Right lobe of liver (tissue), 6 donors: ENCODE measurements around the gene AIFM1. TPM values are rescaled to one million over a fixed set of nuclear protein-coding genes. Genes with fewer than 3 reads are reported as not detected.

ENCODE experiments used
- ATAC-seq, 4 donors: fragments of 200-7000 bp; cut with Tn5 transposase; one replicate each; pipeline ENCODE4 v1.9.1; 2020; ENCODE audit warnings: mild to moderate bottlenecking in 4 of 4, moderate library complexity in 4 of 4
- DNase-seq, 3 donors: peaks; one replicate each; pipeline ENCODE4 v3.0.0-alpha.2; 2020
- H3K27ac ChIP-seq, 3 donors: fragments of 200-600 bp; one replicate each; pipeline ENCODE4 v1.8.0; 2022
- H3K27me3 ChIP-seq, 2 donors: fragments of 200-600 bp; one replicate each; pipeline ENCODE4 v1.8.0; 2022
- H3K36me3 ChIP-seq, 4 donors: fragments of 200-600 bp; sonication (generic) in 1 of 4; one replicate each; pipeline versions ENCODE4 v1.5.1 to v1.8.0; 2017 to 2022; ENCODE audit warnings: control low read depth in 1 of 4
- H3K4me1 ChIP-seq, 4 donors: fragments of 200-600 bp; sonication (generic) in 1 of 4; one replicate each; pipeline versions ENCODE4 v1.5.1 to v1.8.0; 2017 to 2022; ENCODE audit warnings: control low read depth in 1 of 4
- H3K4me3 ChIP-seq, 3 donors: fragments of 200-600 bp; one replicate each; pipeline ENCODE4 v1.8.0; 2022
- H3K9me3 ChIP-seq, 4 donors: fragments of 200-600 bp; sonication (generic) in 1 of 4; one replicate each; pipeline versions ENCODE4 v1.5.1 to v1.8.0; 2017 to 2022; ENCODE audit warnings: control low read depth in 1 of 4
- POLR2A ChIP-seq: fragments of 450-650 bp; IDR thresholded peaks from one replicate; pipeline ENCODE4 v1.6.1; 2017; ENCODE audit warnings: antibody characterized with exemption, mild to moderate bottlenecking
- WGBS: methylation state at CpG from one replicate; pipeline ENCODE4 v1.1.6; 2018; ENCODE audit warnings: low coverage, low lambda C conversion rate; ENCODE audit not compliant: insufficient coverage; ENCODE audit errors: missing lambda C conversion rate; 5-methylcytosine and 5-hydroxymethylcytosine counted together
- intact Hi-C, 2 donors: fragments of 100-400 bp; cut with DNase I; formaldehyde crosslinking; loops; one replicate each; pipeline versions ENCODE4 v1.11.2 to v1.14.1; 2022
- total RNA-seq, 6 experiments: library from RNA; depleted of rRNA in 2 of 6; stranded (reverse); fragments of >200 nt in 2 of 6; fragmentation: NEBNext Ultra II Directional in 3 of 6; extraction: Animal tissue kit (Norgen Biotek cat#: 25700) in 3 of 6; gene quantifications; one replicate each; pipeline versions ENCODE4 v1.1.0 to v1.2.4, GENCODE V29; 2016 to 2023
- TF ChIP-seq, protein P1 (sequence below), 4 donors: fragments of 200-600 bp in 3 of 4; fragments of 450-650 bp in 1 of 4; IDR thresholded peaks; one replicate each; pipeline versions ENCODE4 v1.5.1 to v1.8.0; 2016 to 2022; ENCODE audit warnings: antibody characterized with exemption in 4 of 4, mild to moderate bottlenecking in 2 of 4
- donor health status: DM: no; HTN: yes; CAD: no.
- donor health status: DM: no; HTN: no; CAD: no.
- donor health status: DM: no; HTN: no; CAD: no.
- donor health status: DM: no; HTN: yes; CAD: no.
- donor health status: DM: no; HTN: yes; CAD: no.

AIFM1 gene
- total RNA-seq, 6 experiments from 2014 or later, result 63.4 to 90.0 (median 76.7) TPM

- TF ChIP-seq, protein P1, sequence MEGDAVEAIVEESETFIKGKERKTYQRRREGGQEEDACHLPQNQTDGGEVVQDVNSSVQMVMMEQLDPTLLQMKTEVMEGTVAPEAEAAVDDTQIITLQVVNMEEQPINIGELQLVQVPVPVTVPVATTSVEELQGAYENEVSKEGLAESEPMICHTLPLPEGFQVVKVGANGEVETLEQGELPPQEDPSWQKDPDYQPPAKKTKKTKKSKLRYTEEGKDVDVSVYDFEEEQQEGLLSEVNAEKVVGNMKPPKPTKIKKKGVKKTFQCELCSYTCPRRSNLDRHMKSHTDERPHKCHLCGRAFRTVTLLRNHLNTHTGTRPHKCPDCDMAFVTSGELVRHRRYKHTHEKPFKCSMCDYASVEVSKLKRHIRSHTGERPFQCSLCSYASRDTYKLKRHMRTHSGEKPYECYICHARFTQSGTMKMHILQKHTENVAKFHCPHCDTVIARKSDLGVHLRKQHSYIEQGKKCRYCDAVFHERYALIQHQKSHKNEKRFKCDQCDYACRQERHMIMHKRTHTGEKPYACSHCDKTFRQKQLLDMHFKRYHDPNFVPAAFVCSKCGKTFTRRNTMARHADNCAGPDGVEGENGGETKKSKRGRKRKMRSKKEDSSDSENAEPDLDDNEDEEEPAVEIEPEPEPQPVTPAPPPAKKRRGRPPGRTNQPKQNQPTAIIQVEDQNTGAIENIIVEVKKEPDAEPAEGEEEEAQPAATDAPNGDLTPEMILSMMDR (IDR thresholded peaks at IDR 0.05), result no peak
- no peak for TF ChIP-seq POLR2A
- Histone ChIP-seq H3K9me3 (no peaks in the 10 kb centered on the region), H3K36me3 (no peaks in the 10 kb centered on the region), H3K27ac (no peak overlapping the region), H3K4me3 (no peak overlapping the region), H3K4me1 (no peaks in the 10 kb centered on the region), H3K27me3 (no peaks in the 10 kb centered on the region)
- ATAC-seq (no peak), DNase-seq (no peak)
- intact Hi-C loops, result loop anchor here in 1 of 2 donors (10.0 kb wide), 1 partner anchor 104 kb away; no protein-coding TSS in a partner anchor
- WGBS, result 80% methylated on average over 2 of the region's 7 CpGs
These were observed 84.8 kb downstream of the AIFM1 start for GRCh38 chrX:130080791-130081367.

DNA sequence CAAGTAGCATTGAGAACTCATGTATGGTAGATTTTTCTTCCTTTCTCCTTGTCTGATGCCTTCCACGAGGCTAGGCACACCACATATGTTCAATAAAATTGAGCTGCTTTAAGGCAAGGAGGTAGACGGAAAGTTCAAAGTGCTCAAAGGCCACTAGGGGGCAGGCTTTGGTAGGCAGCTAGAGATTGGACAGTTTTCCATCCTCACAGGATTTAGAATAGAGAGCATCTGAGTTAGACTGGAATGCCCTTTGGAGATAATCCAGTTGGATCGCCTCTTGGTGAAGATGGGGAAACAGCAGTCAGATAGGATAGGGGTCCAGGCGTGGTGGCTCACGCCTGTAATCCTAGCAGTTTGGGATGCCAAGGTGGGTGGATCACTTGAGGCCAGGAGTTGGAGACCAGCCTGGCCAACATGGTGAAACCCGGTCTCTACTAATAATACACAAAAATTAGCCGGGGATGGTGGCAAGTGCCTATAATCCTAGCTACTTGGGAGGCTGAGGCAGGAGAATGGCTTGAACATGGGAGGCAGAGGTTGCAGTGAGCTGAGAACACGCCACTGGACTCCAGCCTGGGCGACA is 85.7 kb downstream of the AIFM1 start:
- Histone ChIP-seq H3K27ac (no peak overlapping the region), H3K27me3 (no peaks in the 10 kb centered on the region), H3K9me3 (no peaks in the 10 kb centered on the region), H3K4me3 (no peak overlapping the region), H3K36me3 (no peaks in the 10 kb centered on the region), H3K4me1 (no peaks in the 10 kb centered on the region)
- peak; percentile 71 to 82 (median 74) for ATAC-seq
- no peak for TF ChIP-seq POLR2A
- TF ChIP-seq, protein P1 (IDR thresholded peaks at IDR 0.05), result peak; percentile 70 to 83 (median 78)
- DNase-seq, result peak in 1 of 3 donors; percentile 57
- intact Hi-C loops, result loop anchor here (5.0 to 10.0 kb wide), 2 partner anchors 105 to 112 kb away; no protein-coding TSS in a partner anchor
- WGBS, result 31% methylated on average over 6 of the region's 9 CpGs

Other genes with a start within 250 kb of the AIFM1 start
- 1 to 10 TPM; 2.7 to 9.0 (median 4.8) TPM for gene BCORL1, start 183.2 kb downstream of the AIFM1 start, total RNA-seq
- 1 to 10 TPM in 5 of 6 experiments, under 1 TPM in 1; 0.80 to 2.8 (median 1.6) TPM for gene ELF4, start 55.3 kb downstream of the AIFM1 start, total RNA-seq
- under 1 TPM in 5 of 6 experiments, not detected in 1; 0.20 to 0.81 (median 0.55) TPM for gene RAB33A, start 6.1 kb upstream of the AIFM1 start, total RNA-seq
- gene ZNF280C, start 103.1 kb upstream of the AIFM1 start, total RNA-seq, result 1 to 10 TPM in 5 of 6 experiments, under 1 TPM in 1; 0.88 to 2.0 (median 1.3) TPM
- 1 to 10 TPM; 3.1 to 9.9 (median 3.7) TPM for gene SLC25A14, start 174.1 kb upstream of the AIFM1 start, total RNA-seq
- gene GPR119, start 219.8 kb upstream of the AIFM1 start, total RNA-seq, result not detected
- 1 to 10 TPM; 4.7 to 8.9 (median 6.4) TPM for gene RBMX2, start 236.1 kb upstream of the AIFM1 start, total RNA-seq